HCT116 (cell line): ENCODE results near the gene ARNT2. TPM values are rescaled to one million over a fixed set of nuclear protein-coding genes. Genes with fewer than 3 reads are reported as not detected.

Source experiments
- ATAC-seq: fragments of 200-7000 bp; cut with Tn5 transposase; 2 replicates; pipeline ENCODE4 v1.9.1; 2020; ENCODE audit warnings: mild to moderate bottlenecking, moderate library complexity
- BruUV-seq: library from RNA; stranded (reverse); fragments of 400-500 nt; replicated peaks from 2 replicates; lab custom pipeline; 2021; lab: Mats Ljungman, UMichigan
- CTCF ChIA-PET: fragments of 300-600 bp; sonication (Branson Sonifier 250); formaldehyde crosslinking; loops from one replicate; lab custom pipeline; 2021; ENCODE audit warnings: antibody characterized with exemption; lab: Charles Lee
- POLR2A ChIA-PET: fragments of 300-600, 350-600 bp; sonication (Branson Sonifier 250); formaldehyde crosslinking; loops from one replicate; lab custom pipeline; 2021; ENCODE audit warnings: antibody characterized with exemption; lab: Charles Lee
- RAD21 ChIA-PET, 2 experiments: fragments of 300-600 bp; sonication (Branson Sonifier 250); formaldehyde crosslinking; loops; one replicate each; lab custom pipeline; 2023; ENCODE audit warnings: low total read pairs in 2 of 2; ENCODE audit not compliant: uncharacterized antibody in 2 of 2, unreplicated experiment in 2 of 2, low non-redundant PET in 1 of 2; lab: Charles Lee
- DNase-seq: peaks from one replicate; pipeline ENCODE4 v3.0.0-alpha.2; 2010; ENCODE audit warnings: low read depth, low spot score
- H2AFZ ChIP-seq: fragments of 200-600 bp; shearing (Covaris generic), sonication (generic); 2 replicates; pipeline ENCODE4 v1.6.1; 2017; ENCODE audit warnings: low read depth, mixed run types, mixed read lengths, antibody characterized with exemption, low read length; ENCODE audit not compliant: poor library complexity, severe bottlenecking
- H3K27ac ChIP-seq: 2 replicates; pipeline ENCODE4 v1.5.1; 2012; ENCODE audit warnings: low read depth, low read length
- H3K27me3 ChIP-seq: fragments of 200-600 bp; sonication (generic); 2 replicates; pipeline ENCODE4 v1.6.1; 2016; ENCODE audit warnings: mixed run types, low read length, mixed read lengths; ENCODE audit not compliant: insufficient read depth
- H3K36me3 ChIP-seq, 2 experiments: fragments of 200-500 bp in 1 of 2; fragments of 200-600 bp in 1 of 2; sonication (Bioruptor generic) in 1 of 2; sonication (generic) in 1 of 2; 2 replicates each; pipeline versions ENCODE4 v1.5.1 to v1.6.1; 2014 to 2016; ENCODE audit warnings: low read length in 2 of 2, inconsistent platforms in 1 of 2, mixed read lengths in 1 of 2, mixed run types in 1 of 2; ENCODE audit not compliant: insufficient read depth in 2 of 2, control insufficient read depth in 1 of 2
- H3K4me1 ChIP-seq, 2 experiments: fragments of 200-600 bp in 1 of 2; sonication (generic) in 1 of 2; 2 replicates each; pipeline versions ENCODE4 v1.5.1 to v1.6.1; 2012 to 2017; ENCODE audit warnings: low read length in 2 of 2, inconsistent platforms in 1 of 2, mild to moderate bottlenecking in 1 of 2, mixed read lengths in 1 of 2, mixed run types in 1 of 2, moderate library complexity in 1 of 2; ENCODE audit not compliant: insufficient read depth in 2 of 2, control insufficient read depth in 1 of 2
- H3K4me2 ChIP-seq: fragments of 200-600 bp; sonication (generic); 2 replicates; pipeline ENCODE4 v1.6.1; 2017; ENCODE audit warnings: mixed run types, low read length, mixed read lengths
- H3K4me3 ChIP-seq, 2 experiments: fragments of 200-600 bp in 1 of 2; sonication (generic) in 1 of 2; replicated peaks in 1 of 2; 2 replicates each; pipeline ENCODE4 v1.5.1; 2011 to 2016; ENCODE audit warnings: low read length in 2 of 2, control low read depth in 1 of 2, low read depth in 1 of 2, mild to moderate bottlenecking in 1 of 2, mixed read lengths in 1 of 2, mixed run types in 1 of 2
- H3K79me2 ChIP-seq: fragments of 200-600 bp; sonication (generic); 2 replicates; pipeline ENCODE4 v1.6.1; 2017; ENCODE audit warnings: mild to moderate bottlenecking, mixed run types, low read length, moderate library complexity, mixed read lengths; ENCODE audit not compliant: insufficient read depth
- H3K9ac ChIP-seq: fragments of 200-600 bp; sonication (generic); 2 replicates; pipeline ENCODE4 v1.6.1; 2016; ENCODE audit warnings: low read length, mixed read lengths
- H3K9me2 ChIP-seq: fragments of 200-600 bp; sonication (generic), shearing (Covaris generic); 2 replicates; pipeline ENCODE4 v1.6.1; 2017; ENCODE audit warnings: mixed run types, mild to moderate bottlenecking, moderate library complexity; ENCODE audit not compliant: insufficient read depth
- H3K9me3 ChIP-seq, 2 experiments: fragments of 200-500 bp in 1 of 2; fragments of 200-600 bp in 1 of 2; sonication (Bioruptor generic) in 1 of 2; sonication (generic) in 1 of 2; 2 replicates each; pipeline ENCODE4 v1.6.1; 2014 to 2017; ENCODE audit warnings: low read length in 2 of 2, mixed read lengths in 2 of 2, inconsistent platforms in 1 of 2, low read depth in 1 of 2, mild to moderate bottlenecking in 1 of 2, mixed run types in 1 of 2, moderate library complexity in 1 of 2; ENCODE audit not compliant: control insufficient read depth in 1 of 2, insufficient read depth in 1 of 2
- H4K20me1 ChIP-seq: fragments of 200-600 bp; sonication (generic), shearing (Covaris generic); 2 replicates; pipeline ENCODE4 v1.6.1; 2017; ENCODE audit warnings: mixed run types, mild to moderate bottlenecking, moderate library complexity; ENCODE audit not compliant: insufficient read depth
- CTCF ChIP-seq, 3 experiments: fragments of 200-600 bp in 1 of 3; sonication (generic) in 1 of 3; IDR thresholded peaks in 2 of 3; conservative IDR thresholded peaks in 1 of 3; 2 replicates each; pipeline ENCODE4 v1.5.1; 2012 to 2017; ENCODE audit warnings: low read depth in 2 of 3, low read length in 2 of 3, antibody characterized with exemption in 1 of 3, borderline replicate concordance in 1 of 3, control low read depth in 1 of 3, mild to moderate bottlenecking in 1 of 3, mixed read lengths in 1 of 3, mixed run types in 1 of 3, moderate library complexity in 1 of 3; ENCODE audit not compliant: insufficient read depth in 1 of 3
- MAX ChIP-seq: IDR thresholded peaks from 2 replicates; pipeline ENCODE4 v1.6.1; 2012
- RAD21 ChIP-seq: IDR thresholded peaks from 2 replicates; pipeline ENCODE4 v1.6.1; 2012; ENCODE audit warnings: low read depth, mild to moderate bottlenecking
- TCF7L2 ChIP-seq: IDR thresholded peaks from 2 replicates; pipeline ENCODE4 v1.7.0; 2011; ENCODE audit warnings: borderline replicate concordance, inconsistent platforms; ENCODE audit not compliant: insufficient read depth, insufficient read length; ENCODE audit errors: extremely low read depth
- ZFX ChIP-seq: fragments of 450-650 bp; IDR thresholded peaks from 2 replicates; pipeline ENCODE4 v1.6.1; 2017
- intact Hi-C: fragments of 100-400 bp; cut with micrococcal nuclease; formaldehyde crosslinking; loops from 2 replicates; pipeline ENCODE4 v1.10.0; 2022
- total RNA-seq: library from RNA; stranded (reverse); gene quantifications from one replicate; pipeline ENCODE4 v1.2.1, GENCODE V29; 2021; ENCODE audit not compliant: unreplicated experiment

The ARNT2 gene
- total RNA-seq, 1 experiment from 2014 or later, result 3.0 TPM

GRCh38 chr15:80512726-80513660, 108.8 kb downstream of the ARNT2 start:
- Histone ChIP-seq H3K27ac (no peak overlapping the region), H3K4me1 (no peaks in the 10 kb centered on the region), H3K9me3 (no peaks in the 10 kb centered on the region), H3K36me3 (no peaks in the 10 kb centered on the region), H3K9ac (no peak overlapping the region), H2AFZ (no peak overlapping the region), H4K20me1 (no peaks in the 10 kb centered on the region), H3K4me2 (no peak overlapping the region), H3K9me2 (no peaks in the 10 kb centered on the region), H3K27me3 (no peaks in the 10 kb centered on the region), H3K4me3 (no peak overlapping the region), H3K79me2 (no peaks in the 10 kb centered on the region)
- no TSS peak for BruUV-seq
- TF ChIP-seq CTCF (IDR thresholded peaks at IDR 0.05 in 2 of 3, conservative IDR thresholded peaks at IDR 0.05 in 1 of 3; ENCODE audit: borderline replicate concordance in 1 of 3, insufficient read depth in 1 of 3, low read depth in 2 of 3, low read length in 2 of 3) (peak; percentile 20 to 38 (median 35); a peak in 3 of 6 replicates), TCF7L2 (peak; percentile 32), RAD21 (peak; percentile 53), MAX (no peak), ZFX (no peak)
- intact Hi-C loops, result loop anchor here (1.0 to 5.0 kb wide), 2 partner anchors 56 to 94 kb away; no protein-coding TSS in a partner anchor
- ATAC-seq (peak; percentile 83), DNase-seq (peak; percentile 6)
- ChIA-PET RAD21 (no interaction called here), POLR2A (no interaction called here), CTCF (interaction anchor here (0.9 to 1.0 kb wide), 3 partner anchors 19 to 263 kb away, joined by 3 to 6 read pairs (median 3); no protein-coding TSS in a partner anchor)
